GM13977 (cell line): ENCODE results near the gene CYP26A1.

Experiments
- DNase-seq: peaks from one replicate; pipeline ENCODE4 v3.0.0; 2012; ENCODE audit warnings: low spot score
- CTCF ChIP-seq: IDR thresholded peaks from 2 replicates; pipeline ENCODE4 v1.5.1; 2012; ENCODE audit warnings: mild to moderate bottlenecking, control low read depth; ENCODE audit not compliant: insufficient read depth; ENCODE audit errors: extremely low read depth, missing control alignments
- in situ Hi-C: fragments of 300-500 bp; cut with MboI; formaldehyde crosslinking; loops from one replicate; pipeline ENCODE4 v1.12.0; 2022; ENCODE audit warnings: low sequenced_read_pairs, low pct_unique_long_range_greater_than_20kb, mixed read lengths, inconsistent platforms; ENCODE audit not compliant: unreplicated experiment

The CYP26A1 gene

DNA sequence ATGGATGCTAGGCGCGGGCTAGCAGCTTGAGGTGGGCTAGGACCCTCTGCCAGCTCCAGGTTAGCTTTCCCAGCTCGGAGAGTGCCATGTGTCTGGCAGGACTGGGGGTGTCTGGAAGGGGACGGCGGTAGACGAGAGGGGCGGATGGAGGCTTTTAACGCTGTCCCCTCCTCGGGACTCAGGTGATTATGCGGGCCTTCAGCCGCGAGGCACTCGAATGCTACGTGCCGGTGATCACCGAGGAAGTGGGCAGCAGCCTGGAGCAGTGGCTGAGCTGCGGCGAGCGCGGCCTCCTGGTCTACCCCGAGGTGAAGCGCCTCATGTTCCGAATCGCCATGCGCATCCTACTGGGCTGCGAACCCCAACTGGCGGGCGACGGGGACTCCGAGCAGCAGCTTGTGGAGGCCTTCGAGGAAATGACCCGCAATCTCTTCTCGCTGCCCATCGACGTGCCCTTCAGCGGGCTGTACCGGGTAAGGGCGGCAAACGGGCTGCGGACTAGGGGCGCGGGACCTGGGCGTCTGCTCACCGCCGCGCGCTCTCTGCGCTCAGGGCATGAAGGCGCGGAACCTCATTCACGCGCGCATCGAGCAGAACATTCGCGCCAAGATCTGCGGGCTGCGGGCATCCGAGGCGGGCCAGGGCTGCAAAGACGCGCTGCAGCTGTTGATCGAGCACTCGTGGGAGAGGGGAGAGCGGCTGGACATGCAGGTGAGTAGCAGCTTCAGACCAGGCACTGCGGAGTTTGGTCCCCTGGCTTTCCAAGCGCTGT lies 1.1 kb downstream of the CYP26A1 start:
- in situ Hi-C loops: loop anchor here (10.0 to 25.0 kb wide), 3 partner anchors 213 to 413 kb away; partner anchors contain the start of genes CEP55 and MYOF
- peak; percentile 37 for DNase-seq
- no peak for TF ChIP-seq CTCF

DNA sequence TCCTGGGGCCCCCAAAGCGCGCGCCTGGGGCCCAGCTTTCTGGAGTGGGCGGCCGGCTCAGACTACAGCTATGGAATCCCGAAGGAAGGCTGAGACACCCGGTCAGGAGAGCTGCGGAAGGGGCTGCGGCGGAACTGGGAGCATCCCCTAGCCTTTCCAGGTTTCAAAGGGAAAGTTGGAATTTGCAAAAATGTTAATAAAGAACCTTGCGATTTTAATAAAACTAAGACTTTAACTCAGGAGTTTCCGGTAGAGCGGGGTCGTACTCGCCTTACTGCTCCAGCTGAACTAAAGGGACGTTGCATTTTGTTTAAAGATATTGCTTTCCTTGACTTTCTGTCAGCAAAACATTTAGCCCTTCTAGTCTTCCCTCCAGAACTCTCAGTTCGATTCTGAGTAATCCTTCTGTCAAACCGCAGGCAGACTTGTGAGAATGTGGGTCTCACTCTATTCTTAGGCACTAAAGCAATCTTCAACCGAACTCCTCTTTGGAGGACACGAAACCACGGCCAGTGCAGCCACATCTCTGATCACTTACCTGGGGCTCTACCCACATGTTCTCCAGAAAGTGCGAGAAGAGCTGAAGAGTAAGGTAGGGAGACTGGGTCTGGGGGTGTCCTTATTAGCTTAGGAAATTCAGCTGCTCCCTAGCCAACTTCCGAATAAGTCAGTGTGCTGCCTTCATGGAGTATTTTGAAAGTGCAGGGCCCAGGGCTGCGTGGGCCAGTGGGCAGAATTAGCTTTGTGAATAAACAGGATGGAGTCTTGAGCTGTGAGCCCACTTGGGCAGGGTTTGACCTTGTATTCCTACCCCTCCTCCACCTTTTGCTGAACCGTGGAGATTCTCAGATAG lies 1.9 kb downstream of the CYP26A1 start:
- in situ Hi-C loops: loop anchor here (10.0 to 25.0 kb wide), 3 partner anchors 212 to 412 kb away; partner anchors contain the start of genes CEP55 and MYOF
- no peak for TF ChIP-seq CTCF
- peak; percentile 62 for DNase-seq

- TF ChIP-seq CTCF: no peak
- no peak for DNase-seq
- in situ Hi-C loops: loop anchor here (10.0 to 25.0 kb wide), 3 partner anchors 210 to 410 kb away; partner anchors contain the start of genes CEP55 and MYOF
These were observed 3.2 kb downstream of the CYP26A1 start for GRCh38 chr10:93076871-93077270.

DNA sequence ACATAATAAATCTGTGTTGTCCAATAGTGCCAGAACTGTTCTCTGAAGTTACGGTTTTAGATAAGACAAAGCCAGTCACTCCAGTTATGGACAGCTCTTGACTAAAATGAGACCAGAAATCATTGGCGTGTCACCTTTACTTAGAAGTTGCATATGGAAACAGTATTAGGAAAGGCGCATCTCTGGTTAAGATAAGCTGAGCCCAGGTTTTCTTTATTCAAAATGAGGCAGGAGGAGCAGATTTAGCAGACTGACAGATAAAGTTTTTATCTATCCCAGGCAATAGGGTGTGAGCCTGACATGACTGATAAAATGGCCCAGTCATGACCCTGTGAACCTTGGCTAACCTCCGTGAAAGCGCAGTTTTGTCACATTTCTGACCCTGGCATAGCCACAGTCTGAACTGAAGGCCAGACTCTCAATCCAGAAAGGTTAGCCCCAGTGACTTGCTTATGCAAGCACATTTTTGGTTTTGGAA lies 4.2 kb downstream of the CYP26A1 start:
- DNase-seq: no peak
- in situ Hi-C loops: loop anchor here (10.0 to 25.0 kb wide), 3 partner anchors 209 to 409 kb away; partner anchors contain the start of genes CEP55 and MYOF
- TF ChIP-seq CTCF: no peak

- no peak for DNase-seq
- TF ChIP-seq CTCF: no peak
- in situ Hi-C loops: loop anchor here (10.0 to 25.0 kb wide), 3 partner anchors 207 to 407 kb away; partner anchors contain the start of genes CEP55 and MYOF
These were observed 6.1 kb downstream of the CYP26A1 start for GRCh38 chr10:93079663-93080349.
